DMS79 (cell line): Measurements from ENCODE around the gene ZNF45.
"Not testable (repeated sequence)": the region's sequence is repeated elsewhere in the genome, so short reads cannot be mapped to it uniquely, and the experiment has no call there.

Source experiments
- DNase-seq: peaks from one replicate; lab custom pipeline; 2025; lab: John Stamatoyannopoulos, UW

ZNF45 gene

DNA sequence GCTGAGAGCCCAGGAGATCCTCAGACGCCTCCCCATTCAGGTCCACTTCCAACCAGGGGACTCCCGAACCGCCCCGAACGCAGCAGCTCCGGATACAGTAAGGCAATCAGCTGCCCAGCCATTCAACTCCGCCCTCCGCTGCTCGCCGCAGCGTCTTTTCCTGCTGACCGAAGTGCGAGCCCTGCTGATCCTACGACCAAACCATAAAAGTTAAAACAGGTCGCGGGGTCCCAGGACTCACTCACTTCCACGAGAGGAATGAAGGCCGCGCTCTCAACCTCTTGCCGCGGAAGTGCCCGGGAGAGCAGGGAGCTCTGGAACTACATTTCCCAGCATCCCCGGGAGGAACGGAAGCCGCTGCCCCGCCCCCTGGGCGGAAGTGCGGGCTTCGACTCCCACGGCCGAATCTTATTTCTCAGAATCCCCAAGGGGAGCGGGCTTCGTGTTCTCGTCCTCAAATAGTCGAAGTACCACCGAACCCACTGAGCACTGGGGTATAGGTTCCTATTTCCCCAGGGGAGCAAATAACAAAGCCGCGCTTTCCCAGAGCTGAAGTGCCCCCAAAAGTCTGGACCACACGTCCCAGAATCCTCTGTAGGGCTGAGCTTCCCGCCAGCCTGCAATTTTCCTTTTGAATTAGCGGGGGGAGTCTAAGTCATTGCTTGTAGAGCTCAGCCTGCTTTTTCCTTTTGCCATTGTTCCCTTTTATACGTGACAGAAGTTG is at the start of gene ZNF45:
Gene ZNF45 (minus strand): TSS at position 298 of the 724 bp plus-strand sequence. CDS start 13,097 bp downstream, outside the sequence.
- peak; percentile 88 for DNase-seq

DNA sequence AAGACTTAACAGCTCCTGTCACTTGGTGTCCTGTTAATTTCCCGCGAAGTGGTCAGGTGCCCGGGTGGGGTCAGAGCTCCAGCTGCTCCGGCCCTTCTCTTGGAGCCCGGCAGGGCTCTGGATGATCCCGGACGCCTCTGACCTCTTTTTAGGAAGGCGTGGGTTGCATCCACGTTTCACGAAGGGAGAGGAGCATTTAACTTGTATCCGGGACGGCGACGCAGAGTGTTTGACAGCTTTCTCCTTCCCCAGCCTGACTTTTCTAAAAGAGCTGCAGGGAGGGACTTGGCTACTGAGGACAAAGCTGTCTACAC is 49.6 kb upstream of the ZNF45 start:
- no peak for DNase-seq

DNA sequence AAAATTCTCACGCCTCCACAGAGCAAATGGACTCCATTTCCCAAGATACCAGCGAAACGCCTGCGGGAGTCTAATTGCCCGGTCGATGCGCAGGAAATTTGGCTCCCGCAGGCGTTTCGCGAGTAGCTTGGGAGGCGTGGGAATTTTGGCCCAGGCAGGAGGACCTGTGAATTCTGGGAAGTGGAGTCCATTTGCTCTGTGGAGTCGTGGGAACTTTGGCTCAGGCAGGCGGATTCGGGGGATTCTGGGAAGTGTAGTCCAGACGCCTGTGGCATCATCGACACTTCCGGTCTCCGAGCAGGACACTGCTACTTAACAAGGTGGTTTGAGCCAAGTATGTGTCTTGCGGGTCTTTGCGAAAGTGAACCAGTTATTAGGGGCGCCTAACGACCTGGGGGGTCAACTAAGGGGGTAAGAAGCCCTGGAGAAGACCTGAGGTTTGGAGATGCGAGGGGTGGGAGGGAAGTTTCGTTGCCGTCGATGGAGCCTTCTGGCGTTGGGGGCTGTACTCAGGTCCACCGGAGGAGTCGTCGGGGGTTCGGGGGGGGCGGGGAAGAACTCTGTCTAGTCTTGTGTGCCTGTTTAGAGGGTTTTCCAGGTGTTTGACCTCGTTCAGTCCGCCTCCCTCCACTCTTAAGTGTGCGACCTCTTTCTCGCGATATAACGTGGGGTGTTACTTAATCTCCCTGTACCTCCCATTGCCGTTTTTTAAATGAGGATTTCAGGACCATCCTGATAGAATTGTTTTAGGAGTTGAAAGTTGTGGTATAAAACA is 49.0 kb upstream of the ZNF45 start, which contains the start of gene ZNF155:
Gene ZNF155 (plus strand): TSS at position 277 of the 775 bp plus-strand sequence. CDS start 4,356 bp downstream, outside the sequence.
- DNase-seq: peak; percentile 98

DNA sequence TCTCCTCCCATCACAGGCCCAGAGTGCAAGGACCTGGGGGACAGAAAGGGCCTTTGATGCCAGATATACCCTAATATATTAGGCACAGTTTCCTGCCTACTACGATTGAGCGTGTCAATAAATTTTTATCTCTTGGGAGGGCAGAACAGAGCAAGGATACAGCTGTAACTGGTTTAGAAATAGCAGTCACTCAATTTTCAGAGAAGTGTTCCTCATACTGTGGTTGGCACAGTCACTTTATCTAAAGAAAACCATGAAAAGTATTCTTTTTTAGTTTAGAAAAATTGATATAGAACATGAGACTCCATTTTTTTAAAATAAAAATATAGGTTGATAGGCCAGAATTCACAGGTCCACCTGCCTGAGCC is 48.4 kb upstream of the ZNF45 start:
- no peak for DNase-seq

DNA sequence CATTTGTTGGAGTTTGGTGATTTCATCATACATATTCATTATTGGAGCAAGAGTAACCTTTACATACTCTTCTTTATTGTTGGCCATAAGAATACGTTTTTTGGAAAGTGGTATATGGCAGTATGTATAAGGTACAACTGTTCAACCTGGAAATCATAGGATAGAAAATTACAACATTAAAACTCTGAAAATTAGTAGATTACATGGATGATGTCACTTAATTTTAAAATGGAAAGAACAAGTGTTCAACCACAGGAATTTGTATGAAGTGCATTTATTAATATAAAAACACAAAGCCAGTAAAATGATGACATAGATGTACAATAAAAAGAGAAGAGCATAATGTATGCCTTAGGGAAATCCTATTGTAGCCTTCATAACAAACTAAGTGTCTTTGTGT is 41.6 kb upstream of the ZNF45 start:
- DNase-seq: no peak

DNA sequence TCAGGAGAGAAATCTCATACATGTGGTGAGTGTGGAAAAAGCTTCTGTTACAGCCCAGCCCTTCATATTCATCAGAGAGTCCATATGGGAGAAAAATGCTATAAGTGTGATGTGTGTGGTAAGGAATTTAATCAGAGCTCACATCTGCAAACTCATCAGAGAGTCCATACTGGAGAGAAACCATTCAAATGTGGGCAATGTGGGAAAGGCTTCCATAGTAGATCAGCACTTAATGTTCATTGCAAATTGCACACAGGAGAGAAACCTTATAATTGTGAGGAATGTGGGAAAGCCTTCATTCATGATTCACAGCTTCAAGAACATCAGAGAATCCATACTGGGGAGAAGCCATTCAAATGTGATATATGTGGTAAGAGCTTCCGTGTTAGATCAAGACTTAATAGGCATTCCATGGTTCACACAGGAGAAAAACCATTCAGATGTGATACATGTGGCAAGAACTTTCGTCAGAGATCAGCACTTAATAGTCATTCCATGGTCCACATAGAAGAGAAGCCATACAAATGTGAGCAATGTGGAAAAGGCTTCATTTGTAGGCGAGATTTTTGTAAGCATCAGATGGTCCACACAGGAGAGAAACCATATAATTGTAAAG is 31.1 kb upstream of the ZNF45 start:
- no peak for DNase-seq

DNA sequence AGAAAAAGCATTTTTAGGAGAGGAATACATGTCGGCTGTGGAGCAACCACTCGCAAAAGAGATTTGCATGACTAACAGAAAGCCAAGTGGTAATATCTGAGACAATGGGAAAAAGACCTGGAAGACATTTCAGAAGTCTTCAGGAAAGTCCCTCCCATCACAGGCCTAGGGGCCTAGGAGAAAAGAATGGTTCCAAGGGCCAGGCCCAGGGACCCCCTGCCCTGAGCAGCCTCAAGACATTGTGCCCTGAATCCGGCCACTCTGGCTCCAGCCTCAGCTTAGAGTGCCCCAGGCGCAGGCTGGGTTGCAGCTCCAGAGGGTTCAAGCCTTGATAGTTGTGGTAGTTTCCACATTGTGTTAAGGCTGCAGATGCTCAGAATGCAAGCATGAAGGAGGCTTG is 25.3 kb upstream of the ZNF45 start:
- DNase-seq: no peak

DNA sequence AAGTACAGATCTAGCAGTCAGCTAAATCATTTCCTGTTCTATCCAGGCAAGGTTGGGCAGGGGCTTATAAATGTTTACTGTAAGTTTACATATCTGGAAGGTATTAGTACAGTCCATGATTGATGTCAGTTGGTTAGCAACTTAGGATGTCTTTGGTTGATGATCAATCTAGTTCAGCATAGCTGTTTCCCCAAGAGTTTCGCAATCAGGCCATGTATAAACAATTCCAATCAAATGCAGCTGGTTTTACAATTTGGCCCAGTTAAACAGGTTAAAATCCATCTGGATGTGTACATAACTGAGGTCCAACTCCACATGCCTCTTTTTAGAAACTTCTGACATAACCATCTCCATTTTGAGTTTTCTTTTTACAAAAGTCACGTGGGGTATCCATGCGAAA is 22.8 kb upstream of the ZNF45 start:
- no peak for DNase-seq

DNA sequence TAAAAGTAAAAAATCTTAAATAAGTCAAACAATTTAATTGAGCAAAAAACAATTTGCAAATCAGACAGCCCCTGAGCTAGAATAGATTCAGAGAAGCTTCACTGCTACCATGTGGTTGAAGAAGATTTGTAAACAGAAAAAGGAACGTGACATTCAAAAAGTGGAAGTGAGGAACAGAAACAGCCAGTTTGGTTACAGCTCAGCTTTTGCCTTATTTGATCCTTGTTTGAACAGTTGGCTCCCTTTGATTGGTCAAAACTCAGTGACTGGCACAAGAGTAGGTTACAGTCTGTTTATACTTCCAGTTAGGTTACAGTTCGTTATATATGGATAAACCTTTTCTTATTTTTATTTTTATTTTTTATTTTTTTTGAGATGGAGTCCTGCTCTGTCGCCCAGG is 21.7 kb upstream of the ZNF45 start:
- no peak for DNase-seq

DNA sequence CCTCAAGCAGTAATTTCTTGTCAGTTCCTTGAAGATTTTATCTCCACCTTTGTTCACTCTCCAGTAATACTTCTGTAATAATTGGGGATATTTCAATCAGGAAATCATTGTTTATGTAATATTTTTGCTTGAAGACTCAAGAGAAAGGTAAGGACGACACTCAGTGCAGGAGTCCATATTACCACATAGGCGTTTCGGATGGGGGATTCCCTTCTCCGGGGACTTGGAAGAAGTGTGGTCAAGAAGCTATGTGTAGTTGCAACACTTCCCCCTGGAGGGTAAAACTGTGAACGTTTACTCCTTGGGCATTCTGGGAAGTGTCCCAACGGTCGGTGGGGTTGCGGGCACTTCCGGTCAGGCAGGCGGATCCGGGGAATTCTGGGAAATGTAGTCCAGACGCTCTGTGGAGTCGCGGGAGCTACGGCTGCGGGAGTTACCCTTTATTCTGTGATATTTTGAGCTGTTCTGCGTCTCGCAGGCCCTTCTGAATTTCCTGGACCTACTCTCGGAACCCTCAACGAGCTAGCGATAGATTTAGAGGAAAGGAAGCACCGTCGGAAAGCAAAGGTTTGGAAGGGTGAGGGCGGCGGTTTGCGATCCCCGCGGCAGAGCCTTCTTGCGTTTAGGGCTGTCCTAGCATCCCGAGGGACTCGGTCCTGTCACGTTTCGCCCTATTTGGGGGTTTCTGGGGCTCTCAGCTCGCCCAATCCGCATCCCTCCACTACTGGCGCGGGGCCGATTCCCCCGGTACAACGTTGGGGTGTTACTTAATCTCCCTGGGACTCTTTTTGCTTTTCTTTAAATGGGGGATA is 16.0 kb upstream of the ZNF45 start, which contains the start of gene ZNF221:
Gene ZNF221 (plus strand): TSS at position 395 of the 812 bp plus-strand sequence. CDS start 11,499 bp downstream, outside the sequence.
- DNase-seq: peak; percentile 93

DNA sequence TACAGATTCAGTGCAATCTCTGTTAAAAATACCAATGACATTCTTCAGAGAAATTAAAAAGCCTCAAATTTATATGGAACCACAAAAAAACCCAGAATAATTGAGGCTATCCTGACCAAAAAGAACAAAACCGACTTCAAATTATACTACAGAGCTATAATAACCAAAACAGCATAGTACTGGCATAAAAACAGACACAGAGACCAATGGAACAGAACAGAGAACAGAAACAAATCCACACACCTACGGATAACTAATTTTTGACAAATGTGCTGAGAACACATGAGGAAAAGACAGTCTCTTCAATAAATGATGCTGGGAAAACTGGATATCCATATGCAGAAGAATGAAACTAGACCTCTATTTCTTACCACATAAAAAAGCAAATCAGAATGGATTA is 14.7 kb upstream of the ZNF45 start:
- DNase-seq: not testable (repeated sequence)

DNA sequence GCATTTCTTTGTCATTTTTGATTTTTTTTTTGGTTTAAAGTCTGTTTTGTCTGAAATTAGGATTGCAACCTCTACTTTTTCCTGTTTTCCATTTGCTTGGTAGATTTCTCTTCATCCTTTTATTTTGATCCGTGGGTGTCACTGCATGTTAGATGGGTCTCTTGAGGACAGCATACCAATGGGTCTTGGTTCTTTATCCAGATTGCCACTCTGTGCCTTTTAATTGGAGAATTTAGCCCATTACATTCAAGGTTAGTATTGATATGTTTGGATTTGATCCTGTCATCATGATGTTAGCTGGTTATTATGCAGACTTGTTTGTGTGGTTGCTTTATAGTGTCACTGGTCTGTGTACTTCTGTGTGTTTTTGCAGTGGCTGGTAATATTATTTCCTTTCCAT is 12.3 kb upstream of the ZNF45 start:
- not testable (repeated sequence) for DNase-seq

DNA sequence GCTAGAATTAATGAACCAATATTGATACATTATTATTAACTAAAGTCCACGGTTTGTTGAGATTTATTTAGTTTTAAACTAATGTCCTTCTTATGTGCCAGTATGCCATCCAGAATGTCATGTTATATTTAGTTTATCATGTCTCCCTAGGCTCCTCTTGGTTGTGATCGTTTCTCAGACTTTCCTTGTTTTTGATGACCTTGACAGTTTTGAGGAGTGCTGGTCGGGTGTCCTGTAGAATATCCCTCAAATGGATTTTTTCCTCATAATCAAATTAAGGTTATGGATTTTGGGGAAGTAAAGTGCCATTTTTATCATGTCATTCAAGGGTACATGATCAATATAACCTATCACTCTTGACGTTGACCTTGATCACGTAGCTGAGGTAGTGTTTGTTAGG is 6.1 kb upstream of the ZNF45 start:
- DNase-seq: no peak

DNA sequence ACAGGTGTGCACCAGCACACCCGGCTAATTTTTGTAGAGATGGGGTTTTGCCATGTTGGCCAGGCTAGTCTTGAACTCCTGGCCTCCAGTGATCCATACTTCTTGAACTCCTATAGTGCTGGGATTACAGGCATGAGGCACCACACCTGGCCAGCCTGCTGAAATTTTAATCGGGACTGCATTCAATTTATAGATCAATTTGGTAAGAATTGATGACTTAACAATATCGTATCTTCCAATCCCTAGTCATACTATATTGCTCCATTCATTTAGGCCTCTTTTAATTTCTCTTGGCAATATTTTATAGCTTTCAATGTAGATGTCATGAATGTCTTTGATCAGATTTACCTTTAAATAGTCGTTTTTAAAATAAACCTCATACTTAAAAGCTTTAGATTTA is 5.6 kb upstream of the ZNF45 start:
- DNase-seq: no peak

DNA sequence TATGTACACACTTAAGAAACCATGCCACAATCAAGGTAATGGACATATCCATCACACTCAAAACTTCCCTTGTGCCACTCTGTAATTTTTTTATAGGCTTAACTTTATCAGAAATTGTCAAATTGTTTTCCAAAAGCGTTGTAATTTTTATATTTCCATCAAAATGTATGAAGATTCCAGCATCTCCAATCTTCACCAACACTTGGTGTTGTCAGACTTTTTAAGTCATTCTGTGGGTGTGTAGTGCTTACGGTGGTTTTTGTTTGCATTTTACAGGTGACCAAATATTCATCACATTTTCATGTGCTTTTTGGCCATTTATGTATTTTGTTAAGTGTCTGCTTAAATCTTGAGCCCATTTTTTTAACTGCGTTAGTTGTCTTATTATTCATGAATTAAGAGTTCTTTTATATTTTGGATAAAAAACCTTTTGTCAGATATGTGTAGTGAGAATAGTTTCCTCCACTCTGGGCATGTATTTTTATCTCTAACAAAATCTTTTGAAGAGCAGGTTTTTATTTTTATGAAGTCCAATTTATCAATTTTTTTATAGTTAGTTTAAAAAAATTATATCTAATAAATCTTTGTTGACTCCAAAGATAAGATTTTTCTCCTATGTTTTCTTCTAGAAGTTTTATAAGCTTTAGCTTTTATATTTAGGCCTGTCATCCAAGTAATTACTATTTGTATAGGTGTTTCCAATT is 4.6 kb upstream of the ZNF45 start:
- no peak for DNase-seq

DNA sequence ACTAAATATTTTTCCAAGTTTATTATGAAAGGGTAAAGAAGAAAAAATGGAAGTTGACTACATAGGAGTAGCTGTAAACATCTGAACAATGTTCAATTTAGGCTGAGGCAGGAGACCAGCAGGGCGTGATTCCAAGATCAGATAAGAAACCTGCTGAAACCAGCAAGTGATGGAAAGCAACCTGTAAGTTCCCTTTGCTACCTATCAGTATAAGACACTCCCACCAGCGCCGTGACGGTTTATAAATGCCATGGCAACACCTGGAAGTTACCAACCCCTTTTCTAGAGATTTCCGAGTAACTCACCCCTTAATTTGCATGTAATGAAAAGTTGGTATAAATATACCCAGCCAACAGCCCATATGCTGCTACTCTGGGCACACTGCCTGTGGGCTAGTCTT is 1.1 kb upstream of the ZNF45 start:
- no peak for DNase-seq

DNA sequence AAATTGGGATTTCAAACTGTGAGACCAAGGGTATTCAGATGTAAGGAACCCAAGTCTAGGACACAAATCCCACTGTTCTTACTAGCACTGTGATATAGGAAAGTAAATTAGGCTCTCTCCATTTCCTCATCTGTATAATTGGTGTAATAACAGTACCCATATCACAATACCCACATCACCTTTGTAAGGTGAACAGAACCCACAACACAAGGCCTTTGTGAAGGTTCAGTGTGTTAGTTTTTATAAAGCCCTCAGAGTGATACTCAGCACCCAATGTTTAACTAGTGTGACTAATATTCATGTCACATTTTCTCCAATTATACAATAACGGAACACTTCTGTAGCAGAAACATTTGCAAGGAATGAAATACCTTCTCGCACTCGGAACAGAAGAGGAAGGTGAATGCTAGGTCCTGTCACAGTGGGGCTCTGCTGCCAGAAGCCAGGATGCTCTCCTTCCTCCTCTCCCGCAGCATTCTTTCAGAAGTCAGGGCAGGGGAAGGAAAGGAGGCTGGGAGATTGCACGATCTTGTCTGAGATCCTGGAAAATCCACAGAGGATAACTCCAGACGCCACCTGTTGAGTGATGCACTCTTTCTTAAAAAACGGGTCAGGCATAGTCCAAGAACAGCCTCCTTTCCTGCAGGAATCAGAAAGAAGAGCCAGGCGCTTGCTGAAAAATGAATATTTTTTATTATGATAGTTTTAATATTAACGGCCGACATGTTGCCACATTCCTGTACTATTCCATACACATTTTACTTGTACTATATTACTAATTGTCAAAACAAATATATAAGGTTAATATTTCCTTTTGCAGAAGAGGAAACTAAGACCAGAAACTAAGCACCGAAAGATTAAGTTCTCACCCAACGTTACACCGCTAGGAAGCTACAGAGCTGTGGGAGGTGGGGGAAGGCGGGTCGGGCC is 762 bp downstream of the ZNF45 start:
- DNase-seq: no peak

DNA sequence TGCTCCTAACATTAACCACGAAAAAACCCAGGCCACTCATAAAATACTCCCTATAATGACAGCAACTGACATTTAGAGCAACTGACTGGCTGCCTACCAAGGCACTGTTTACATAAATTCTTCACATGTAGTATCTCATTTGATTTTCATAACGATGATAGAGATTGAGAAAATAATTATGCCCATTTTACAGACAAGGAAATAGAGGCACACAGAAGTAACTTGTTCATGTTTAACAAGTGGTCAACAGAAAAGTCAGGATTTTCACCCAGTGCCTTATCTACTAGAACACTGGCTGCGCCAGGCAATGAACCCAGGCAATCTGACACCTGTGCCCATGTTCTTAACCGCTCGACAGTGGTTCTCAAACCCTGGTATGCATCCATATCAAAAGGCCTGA is 6.3 kb downstream of the ZNF45 start:
- no peak for DNase-seq

DNA sequence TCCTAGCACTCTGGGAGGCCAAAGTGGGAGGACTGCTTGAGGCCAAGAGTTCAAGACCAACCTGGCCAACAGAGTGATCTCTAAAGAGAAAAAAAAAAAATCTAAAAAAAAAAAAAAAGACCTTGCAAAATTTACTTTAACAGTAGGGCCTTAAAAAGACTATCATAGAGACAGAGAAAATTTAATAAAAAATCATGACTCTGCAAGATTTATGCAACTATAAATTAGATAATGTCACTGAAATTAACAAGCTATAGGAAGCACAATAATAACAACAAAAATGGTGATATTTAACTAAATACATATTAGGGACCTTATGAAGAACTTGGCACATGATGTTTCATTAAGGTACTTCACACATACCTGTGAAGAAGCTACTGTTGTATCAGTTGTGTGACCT is 11.2 kb downstream of the ZNF45 start:
- DNase-seq: no peak

DNA sequence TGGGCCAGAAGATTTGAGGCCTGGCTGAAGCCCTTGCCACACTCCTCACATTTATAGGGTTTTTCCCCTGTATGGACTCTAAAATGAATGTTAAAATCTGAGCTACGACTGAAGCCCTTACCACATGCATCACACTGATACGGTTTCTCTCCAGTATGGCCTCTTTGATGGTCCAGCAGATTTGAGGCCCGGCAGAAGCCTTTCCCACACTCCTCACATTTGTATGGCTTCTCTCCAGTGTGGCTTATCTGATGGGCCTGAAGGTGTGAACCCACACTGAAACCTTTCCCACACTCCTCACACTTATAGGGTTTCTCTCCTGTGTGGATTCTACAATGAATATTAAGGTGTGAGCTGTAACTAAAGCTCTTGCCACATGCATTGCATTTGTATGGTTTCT is 21.0 kb downstream of the ZNF45 start:
- DNase-seq: no peak
